GM12872 (cell line): Measurements from ENCODE around the gene TACC3.

ENCODE experiments used
- CTCF ChIP-seq: IDR thresholded peaks from 3 replicates; pipeline ENCODE4 v1.5.1; 2011; ENCODE audit warnings: low read depth, mild to moderate bottlenecking, low read length, moderate library complexity; ENCODE audit not compliant: insufficient read depth

The TACC3 gene

DNA sequence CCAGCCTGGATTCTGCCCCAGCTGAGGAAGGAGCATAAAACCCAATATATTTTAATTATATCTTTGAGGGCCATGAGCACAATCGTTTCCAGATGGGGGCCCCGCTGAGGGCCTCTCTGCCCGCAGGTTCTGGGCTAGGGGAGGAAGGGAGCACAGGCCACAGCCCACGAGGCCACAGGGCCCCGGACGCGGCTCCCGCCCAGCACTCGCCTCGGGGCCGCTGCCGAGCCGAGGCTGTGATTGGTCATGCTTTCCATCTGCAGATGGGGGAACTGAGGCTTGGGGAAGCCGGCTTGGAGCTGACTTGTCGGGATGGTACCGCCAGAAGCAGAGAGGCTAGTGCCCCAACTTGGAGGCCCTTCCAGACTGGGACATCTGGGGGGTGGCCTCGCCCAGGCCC, 34.0 kb downstream of the TACC3 start:
- TF ChIP-seq CTCF, result no peak

GRCh38 chr4:1756079-1756478, 34.8 kb downstream of the TACC3 start:
- TF ChIP-seq CTCF, result no peak

- TF ChIP-seq CTCF, result no peak
These were observed 35.8 kb downstream of the TACC3 start for GRCh38 chr4:1756893-1757779.

GRCh38 chr4:1757836-1758235, 36.5 kb downstream of the TACC3 start:
- no peak for TF ChIP-seq CTCF

DNA sequence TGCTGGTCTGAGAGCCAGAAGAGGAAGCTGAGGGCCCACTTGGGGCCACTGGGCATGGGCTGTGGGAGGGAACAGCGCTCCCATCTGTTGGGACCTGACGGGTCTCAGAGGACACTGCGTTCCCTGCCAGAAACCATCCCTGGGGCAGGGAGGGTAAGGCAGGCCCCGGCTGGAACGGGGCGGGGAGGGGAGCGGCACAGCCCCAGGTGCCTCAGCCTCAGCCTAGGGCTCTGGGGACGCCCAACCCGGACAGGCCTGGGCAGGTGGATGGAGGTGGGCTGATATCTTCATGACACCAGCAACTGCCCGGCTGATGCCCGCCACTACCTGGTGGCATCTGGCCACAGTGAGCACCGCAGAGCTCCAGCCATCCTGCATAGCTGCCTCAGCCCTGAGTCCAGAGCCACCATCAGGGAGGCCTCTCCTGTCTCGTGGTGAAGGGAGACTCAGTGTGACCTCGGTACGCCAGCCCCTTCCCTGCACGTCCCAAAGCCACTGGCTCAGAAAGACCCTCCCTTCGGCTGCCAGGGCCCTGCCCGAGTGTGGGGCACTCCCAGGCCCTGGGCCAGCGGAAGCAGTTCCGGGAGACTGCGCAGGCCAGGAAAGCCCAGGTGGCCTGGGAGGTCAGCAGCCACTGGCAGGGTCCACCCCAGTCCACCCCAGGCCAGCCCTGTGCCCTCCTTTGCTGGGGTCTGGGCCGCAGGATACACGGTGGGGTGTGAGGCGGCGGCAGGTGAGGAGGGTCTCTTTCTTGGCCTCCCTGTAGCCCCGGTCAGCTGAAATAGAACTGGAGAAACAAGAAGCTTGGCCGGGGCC, 37.2 kb downstream of the TACC3 start:
- TF ChIP-seq CTCF, result no peak

DNA sequence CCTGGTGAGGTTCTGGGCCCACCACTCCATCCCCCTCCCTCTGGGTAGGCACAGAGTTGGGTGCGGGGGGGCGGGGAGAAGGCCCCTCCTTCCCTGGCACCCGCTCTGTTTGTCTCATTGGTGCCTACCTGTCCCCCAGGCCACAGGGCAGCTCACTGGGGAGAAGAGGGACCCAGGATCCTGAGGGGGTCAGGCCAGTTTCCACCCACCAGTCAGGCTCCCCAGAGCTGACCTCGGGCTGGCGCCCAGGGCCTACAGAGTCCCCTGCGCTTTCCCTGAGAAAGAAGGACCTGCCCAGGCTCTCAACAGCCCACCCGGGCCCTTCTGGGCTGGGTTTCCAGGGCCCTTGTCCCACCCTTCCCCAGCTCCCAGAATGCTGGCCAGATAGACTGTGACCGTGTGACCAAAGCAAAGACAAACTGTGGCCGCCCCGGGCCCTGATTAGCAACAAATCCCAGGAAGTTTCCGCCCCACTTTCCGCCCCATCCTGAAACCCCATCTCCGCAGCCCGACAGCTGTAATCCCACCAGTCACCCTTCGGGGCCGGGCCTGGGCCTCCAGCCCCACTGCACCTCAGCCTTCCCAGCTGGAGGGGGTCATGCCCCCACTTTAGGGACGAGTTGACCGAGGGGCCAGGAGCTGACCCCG, 38.0 kb downstream of the TACC3 start:
- no peak for TF ChIP-seq CTCF

- TF ChIP-seq CTCF, result no peak
These were observed 38.5 kb downstream of the TACC3 start for GRCh38 chr4:1759818-1760223.
